Hematopoietic multipotent progenitor cell treated with erythropoietin and hydrocortisone succinate and interleukin-3 and kit ligand, for 17 days (in vitro differentiated cells): ENCODE measurements around the gene TWSG1.
A peak's percentile ranks its signal among the peaks of the same experiment; 100 is the strongest.
"Not testable (repeated sequence)": the region's sequence is repeated elsewhere in the genome, so short reads cannot be mapped to it uniquely, and the experiment has no call there.

Source experiments
- DNase-seq: peaks from one replicate; pipeline ENCODE4 v3.0.0-alpha.2; 2015; ENCODE audit warnings: low spot score

The TWSG1 gene

GRCh38 chr18:9392726-9393125, 58.2 kb downstream of the TWSG1 start:
- no peak for DNase-seq

DNA sequence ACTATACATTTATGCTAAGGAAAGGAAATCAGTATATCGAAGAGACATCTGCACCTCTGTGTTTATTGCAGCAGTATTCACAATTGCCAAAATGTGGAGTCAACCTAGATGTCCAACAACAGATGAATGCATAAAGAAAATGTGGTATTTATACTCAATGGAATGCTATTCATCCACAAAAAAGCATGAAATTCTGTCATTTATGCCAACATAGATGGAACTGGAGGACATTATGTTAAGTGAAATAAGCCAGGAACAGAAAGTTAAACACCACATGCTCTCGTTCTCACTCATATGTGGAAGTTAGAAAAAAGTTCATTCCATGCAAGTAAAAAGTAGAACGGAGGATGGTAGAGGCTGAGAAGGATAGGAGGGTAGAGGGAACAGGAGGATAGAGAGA, 59.5 kb downstream of the TWSG1 start:
- no peak for DNase-seq

DNA sequence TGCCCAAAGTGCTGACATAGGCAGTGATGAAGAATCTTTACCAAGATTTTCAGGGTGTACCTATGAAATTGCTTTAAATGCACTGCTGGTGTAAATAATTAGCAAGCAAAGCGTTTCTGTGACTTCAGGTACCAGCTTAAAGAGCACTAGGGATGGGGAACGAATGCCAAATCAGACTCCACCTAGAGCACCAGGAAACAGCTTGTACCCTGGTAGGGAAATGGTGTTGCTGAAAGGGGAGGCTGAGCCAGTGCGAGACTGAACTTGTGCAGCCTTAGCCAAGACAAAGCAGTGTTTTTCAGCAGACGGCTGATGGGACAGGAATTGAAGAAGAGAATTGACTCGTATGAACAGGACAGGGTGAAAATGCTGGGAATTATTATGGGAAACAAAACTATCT, 65.6 kb downstream of the TWSG1 start:
- no peak for DNase-seq

DNA sequence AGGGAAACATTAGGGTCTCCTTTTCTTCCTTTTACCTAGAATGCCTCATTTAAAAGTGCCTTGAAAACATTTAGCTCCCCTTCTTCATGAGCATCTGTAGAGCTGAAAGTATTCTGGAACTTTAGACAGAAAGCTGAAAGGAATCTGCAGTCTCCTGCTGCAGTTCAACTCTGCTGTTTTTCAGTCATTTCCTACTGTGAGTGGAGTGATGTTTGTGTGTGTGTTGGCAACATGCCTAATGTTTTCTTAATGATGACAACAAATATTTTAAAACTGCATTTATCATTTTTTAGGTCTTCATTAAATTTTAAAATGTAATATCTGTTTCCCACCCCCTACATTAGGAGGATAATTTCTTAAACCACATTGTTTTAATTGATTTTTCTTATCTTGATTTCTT, 66.6 kb downstream of the TWSG1 start:
- DNase-seq, result no peak

DNA sequence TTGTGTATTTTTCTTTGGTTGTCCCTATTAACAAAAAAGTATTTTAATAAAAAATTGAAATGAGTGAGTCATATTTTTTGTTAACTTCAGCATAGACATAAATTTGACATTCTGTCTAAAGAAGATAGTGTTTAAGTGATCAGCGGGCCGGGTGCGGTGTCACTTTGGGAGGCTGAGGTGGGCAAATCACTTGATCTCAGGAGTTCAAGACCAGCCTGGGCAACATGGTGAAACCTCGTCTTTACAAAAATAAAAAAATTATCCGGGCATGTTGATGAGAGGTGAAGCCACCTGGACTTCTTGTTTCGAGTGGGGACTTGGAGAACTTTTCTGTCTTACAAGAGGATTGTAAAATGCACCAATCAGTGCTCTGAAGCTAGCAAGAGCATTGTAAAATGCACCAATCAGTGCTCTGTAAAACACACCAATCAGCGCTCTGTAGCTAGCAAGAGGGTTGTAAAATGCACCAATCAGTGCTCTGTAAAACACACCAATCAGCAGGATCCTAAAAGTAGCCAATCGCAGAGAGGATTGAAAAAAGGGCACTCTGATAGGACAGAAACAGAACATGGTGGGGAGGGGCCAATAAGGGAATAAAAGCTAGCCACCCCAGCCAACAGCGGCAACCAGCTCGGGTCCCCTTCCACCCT, 67.9 kb downstream of the TWSG1 start:
- not testable (repeated sequence) for DNase-seq

- DNase-seq, result no peak
Measured at GRCh38 chr18:9403795-9404564, 69.4 kb downstream of the TWSG1 start.

GRCh38 chr18:9404565-9405060, 70.0 kb downstream of the TWSG1 start:
- DNase-seq, result peak; percentile 31

GRCh38 chr18:9405130-9405529, 70.6 kb downstream of the TWSG1 start:
- no peak for DNase-seq

GRCh38 chr18:9405977-9406376, 71.4 kb downstream of the TWSG1 start:
- no peak for DNase-seq

DNA sequence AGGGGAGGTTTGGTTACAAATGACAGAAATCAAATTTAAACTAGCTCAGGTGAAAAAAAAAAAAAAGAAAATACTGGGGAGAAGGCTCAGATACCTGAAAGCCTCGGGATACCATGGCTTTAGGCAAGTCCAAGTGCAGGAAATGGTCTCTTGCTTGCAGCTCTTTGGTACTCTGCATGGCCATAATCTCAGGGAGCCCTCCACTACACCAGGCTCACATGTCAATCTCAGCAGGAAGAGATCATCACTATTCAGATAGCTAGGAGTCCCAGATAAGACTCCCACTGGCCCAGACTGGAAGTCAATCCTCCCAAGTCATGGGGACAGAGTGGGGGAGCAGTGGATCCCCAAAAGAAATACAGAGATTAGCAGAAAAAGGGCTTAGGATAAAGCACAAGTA, 75.9 kb downstream of the TWSG1 start:
- no peak for DNase-seq

- no peak for DNase-seq
Measured at GRCh38 chr18:9413576-9413975, 79.0 kb downstream of the TWSG1 start.

GRCh38 chr18:9416563-9417072, 82.0 kb downstream of the TWSG1 start:
- no peak for DNase-seq

DNA sequence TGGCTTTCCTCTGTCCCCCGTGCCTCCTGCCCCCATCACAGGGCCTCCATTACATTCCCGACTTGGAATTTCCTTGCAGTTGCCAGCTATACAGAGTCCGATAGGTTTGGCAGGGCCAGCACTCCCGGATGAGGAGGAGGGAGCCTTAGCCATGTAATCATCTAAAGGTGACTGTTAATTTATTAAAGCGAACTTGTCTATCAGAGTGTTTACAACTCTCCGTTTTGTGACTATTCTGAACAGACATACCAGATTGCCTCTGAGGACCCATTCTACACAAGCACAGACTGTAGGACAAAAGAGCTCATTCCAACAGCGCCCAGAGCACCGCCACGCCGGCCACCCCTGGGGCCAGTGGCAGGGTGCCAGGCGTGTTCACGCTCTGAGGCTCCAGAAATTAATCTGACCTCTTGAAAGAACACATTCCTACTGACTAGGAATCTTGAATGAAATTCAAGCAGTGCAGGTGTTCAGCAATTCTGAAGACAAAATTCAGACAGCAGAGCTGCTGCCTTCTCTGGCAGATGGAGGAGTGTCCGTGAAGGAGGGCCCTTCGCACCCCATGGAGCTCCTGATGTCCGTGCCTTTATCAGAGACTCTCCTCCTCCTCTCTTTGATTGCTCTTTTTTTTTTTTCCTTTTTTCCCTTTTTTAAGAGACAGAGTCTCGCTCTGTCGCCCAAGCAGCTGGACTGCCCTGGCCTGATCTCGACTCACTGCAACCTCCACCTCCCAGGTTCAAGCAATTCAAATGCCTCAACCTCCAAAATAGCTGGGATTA, 82.7 kb downstream of the TWSG1 start:
- no peak for DNase-seq

DNA sequence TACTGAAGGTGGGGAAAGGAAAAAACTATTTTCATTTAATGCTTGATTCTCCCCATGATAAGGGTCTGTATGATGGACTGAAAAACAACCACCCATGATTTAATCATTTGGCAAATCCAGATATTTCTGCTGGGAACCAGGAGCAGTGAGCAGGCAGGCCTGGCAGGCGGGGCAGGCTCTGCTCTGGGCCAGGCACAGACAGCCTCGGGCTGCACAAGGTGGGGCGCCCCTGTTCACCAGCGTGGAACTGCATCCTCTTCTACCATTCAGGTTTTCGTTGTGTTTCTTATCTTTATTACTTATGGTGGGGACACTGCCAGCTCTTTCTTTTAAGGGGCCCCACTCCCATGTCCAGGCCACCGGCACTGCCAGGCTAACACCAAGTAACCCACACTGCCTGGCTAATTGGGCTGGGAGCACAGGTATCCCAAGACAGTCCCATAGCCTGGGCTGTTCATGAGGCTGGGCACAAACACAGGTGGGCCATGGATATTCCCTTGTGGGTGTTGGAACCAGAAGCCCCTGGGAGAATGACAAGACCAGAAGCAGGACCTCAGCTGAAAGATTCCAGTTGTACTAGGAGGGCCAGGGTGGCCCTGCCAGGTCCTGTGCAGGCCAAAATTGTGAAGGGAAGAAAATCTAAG, 83.6 kb downstream of the TWSG1 start:
- no peak for DNase-seq

GRCh38 chr18:9419956-9420631, 85.5 kb downstream of the TWSG1 start:
- DNase-seq, result no peak

DNA sequence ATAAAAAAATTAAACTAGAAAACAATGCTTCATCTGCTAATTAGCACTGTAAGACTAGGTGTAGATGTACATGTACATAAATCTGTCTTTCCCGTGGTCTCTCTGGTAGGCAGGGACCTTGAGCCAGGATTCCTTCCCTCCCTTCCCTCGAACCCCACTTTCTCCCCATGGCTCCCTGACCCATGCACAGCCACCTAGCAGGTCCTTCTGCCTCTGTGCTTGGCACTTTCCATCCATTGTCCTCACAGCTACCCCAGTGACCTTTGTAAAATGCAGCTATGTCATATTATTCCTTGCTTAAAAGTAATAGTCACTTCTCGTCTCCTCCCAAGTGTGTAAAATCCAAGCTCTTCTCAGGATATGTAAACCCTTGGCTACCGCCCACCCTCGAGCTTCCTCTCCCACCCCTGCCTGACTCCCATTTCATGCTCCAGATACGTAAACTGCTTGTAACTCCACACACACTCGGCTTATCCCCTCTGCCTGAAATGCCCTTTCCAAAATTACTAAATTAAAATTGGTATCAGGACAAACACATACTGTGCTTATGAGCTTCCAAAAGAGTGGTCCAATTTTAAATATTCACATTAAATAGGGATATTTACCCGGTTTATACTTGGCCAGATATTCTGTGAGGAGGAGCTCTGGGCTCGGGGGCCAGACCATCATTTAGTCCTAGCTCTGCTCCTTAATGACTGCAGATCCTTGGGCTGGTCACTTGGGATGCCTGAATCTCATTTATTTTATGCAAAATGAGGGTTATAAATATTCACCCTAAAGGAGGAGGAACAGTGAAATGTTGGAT, 86.7 kb downstream of the TWSG1 start:
- DNase-seq, result no peak

DNA sequence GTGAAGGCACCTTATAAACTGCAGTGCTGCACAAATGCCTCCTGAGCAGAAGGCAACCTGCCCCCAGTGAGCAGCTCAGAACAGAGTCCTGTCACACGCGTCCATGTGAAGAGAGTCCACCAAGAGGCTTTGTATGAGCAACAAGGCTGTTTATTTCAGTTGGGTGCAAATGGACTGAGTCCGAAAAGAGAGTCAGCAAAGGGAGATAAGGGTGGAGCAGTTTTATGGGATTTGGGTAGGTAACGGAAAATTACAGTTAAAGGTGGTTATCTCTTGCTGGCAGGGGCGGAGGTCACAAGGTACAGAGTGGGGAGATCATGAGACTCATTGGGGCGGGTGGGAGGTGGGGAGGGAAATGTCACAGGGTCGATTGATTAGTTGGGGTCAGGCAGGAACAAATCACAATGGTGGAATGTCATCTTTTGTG, 87.3 kb downstream of the TWSG1 start:
- DNase-seq, result peak; percentile 32

GRCh38 chr18:9422816-9423519, 88.4 kb downstream of the TWSG1 start:
- DNase-seq, result no peak

DNA sequence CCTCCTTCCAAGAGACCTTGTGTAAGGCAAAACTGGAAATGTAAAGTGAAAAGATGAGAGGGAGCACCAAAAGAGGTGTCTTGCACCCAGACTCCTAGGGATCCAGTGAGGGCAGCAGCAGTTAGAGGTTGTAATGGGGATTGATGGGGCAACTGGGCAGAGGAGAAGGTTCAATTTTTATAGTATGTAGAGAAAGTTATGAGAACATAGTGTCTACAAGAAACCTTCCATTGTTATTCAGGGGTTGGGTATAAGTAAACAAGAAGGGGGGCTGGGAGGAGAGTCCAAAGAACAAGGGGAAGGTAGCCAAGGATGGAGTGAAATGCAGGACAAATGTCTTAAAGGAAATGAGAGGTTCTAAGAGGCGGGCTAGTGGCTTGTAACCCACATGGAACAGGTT, 89.1 kb downstream of the TWSG1 start:
- not testable (repeated sequence) for DNase-seq

- DNase-seq, result not testable (repeated sequence)
Measured at GRCh38 chr18:9424235-9424634, 89.7 kb downstream of the TWSG1 start.
